ENCODE results near the gene CRIP1.

DNA sequence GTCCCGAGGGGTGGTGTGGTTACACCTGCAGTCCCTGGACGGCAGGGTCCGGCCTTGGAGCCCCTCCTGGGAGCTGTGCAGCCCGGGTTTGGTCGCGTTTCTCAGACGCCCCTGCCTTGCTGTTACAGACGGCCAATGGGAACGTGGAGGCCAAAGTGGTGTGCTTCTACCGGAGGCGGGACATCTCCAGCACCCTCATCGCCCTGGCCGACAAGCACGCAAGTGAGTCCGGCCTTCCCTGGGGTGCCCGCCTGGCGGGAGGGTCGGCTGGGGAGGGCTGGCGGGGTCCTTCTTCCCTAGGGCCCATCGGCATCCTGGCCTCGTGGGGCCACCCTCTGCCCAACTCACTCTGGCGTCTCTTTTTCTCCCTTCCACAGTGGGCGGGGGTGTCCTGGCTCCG is 41.4 kb upstream of the CRIP1 start:
- TF ChIP-seq, protein P1, sequence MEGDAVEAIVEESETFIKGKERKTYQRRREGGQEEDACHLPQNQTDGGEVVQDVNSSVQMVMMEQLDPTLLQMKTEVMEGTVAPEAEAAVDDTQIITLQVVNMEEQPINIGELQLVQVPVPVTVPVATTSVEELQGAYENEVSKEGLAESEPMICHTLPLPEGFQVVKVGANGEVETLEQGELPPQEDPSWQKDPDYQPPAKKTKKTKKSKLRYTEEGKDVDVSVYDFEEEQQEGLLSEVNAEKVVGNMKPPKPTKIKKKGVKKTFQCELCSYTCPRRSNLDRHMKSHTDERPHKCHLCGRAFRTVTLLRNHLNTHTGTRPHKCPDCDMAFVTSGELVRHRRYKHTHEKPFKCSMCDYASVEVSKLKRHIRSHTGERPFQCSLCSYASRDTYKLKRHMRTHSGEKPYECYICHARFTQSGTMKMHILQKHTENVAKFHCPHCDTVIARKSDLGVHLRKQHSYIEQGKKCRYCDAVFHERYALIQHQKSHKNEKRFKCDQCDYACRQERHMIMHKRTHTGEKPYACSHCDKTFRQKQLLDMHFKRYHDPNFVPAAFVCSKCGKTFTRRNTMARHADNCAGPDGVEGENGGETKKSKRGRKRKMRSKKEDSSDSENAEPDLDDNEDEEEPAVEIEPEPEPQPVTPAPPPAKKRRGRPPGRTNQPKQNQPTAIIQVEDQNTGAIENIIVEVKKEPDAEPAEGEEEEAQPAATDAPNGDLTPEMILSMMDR (IDR thresholded peaks at IDR 0.05): no peak
- TF ChIP-seq POLR2A (IDR thresholded peaks at IDR 0.05): no peak

Measured in suprapubic skin (tissue), 3 donors.